HG03439 (cell line): Measurements from ENCODE around the gene SNX17.

Experiments
- ATAC-seq: cut with Tn5 transposase; IDR thresholded peaks from one replicate; pipeline ENCODE4 v1.9.1; 2021; ENCODE audit warnings: mild to moderate bottlenecking, moderate library complexity; ENCODE audit not compliant: unreplicated experiment

The SNX17 gene

GRCh38 chr2:27363933-27364332 lies 6.5 kb upstream of the SNX17 start:
- no peak for ATAC-seq

DNA sequence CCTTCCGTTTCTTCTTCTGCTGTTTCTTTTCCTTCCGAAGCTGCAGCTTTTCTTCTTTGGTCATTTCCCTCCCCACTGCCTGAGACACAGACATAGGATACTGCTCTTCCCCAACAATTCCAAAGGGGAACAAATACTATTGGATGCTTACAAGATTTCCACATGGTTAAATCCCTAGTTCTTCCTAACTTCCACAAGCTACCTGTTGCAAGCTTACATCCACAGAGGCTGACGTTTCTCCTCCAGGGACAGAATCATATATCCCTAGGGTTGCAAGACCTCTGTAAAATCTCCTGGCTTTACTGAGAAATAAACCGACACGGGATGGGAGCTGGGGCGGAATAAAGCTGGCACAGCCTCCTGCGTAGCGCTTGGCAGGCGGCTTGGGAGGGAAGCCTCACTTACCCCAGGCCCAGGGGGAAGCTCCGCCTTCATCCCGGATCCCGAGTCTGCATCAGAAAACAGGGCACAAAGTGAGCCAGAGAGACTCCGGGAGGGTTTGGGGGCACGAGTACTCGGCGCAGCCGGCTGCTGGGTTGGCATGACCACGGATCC lies 868 bp upstream of the SNX17 start:
- ATAC-seq: no peak

- ATAC-seq: peak; percentile 2
These were observed 602 bp downstream of the SNX17 start for GRCh38 chr2:27370816-27371620.

DNA sequence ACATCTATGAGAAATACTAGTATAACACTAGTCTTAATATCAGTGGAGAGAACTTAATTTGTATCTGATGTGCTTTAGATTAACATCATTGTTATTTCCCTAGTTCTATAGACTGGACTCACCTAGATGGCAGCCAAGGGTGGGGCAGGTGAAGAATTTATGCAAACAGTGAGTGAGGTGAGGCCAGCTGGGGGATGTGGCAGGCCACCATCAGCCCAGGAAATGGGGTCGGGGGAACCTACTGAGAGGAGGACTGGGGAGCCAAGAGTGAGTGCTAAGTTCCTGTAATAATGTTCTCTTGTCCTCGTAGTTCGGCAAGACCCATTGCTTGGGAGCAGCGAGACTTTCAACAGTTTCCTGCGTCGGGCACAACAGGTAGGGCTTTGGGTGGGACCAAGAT lies 2.5 kb downstream of the SNX17 start:
- ATAC-seq: no peak

GRCh38 chr2:27373567-27373966 lies 3.2 kb downstream of the SNX17 start:
- no peak for ATAC-seq

DNA sequence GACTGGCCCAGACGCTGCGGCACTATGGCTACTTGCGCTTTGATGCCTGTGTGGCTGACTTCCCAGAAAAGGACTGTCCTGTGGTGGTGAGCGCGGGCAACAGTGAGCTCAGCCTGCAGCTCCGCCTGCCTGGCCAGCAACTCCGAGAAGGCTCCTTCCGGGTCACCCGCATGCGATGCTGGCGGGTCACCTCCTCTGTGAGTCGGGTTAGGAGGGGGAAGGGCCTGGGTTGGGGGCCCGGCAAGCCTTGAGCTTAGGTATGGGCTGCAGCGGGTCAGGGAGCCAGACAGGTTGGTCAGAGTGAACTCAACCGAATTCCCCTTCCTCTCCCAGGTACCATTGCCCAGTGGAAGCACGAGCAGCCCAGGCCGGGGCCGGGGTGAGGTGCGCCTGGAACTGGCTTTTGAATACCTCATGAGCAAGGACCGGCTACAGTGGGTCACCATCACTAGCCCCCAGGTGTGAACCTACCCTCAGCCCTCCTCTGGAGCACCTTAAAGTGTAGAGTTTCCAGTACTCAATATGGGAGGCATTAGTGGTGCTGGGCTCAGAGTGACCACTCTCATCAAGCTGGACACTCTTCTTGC lies 5.2 kb downstream of the SNX17 start:
- no peak for ATAC-seq

GRCh38 chr2:27376151-27376865 lies 5.9 kb downstream of the SNX17 start:
- no peak for ATAC-seq

DNA sequence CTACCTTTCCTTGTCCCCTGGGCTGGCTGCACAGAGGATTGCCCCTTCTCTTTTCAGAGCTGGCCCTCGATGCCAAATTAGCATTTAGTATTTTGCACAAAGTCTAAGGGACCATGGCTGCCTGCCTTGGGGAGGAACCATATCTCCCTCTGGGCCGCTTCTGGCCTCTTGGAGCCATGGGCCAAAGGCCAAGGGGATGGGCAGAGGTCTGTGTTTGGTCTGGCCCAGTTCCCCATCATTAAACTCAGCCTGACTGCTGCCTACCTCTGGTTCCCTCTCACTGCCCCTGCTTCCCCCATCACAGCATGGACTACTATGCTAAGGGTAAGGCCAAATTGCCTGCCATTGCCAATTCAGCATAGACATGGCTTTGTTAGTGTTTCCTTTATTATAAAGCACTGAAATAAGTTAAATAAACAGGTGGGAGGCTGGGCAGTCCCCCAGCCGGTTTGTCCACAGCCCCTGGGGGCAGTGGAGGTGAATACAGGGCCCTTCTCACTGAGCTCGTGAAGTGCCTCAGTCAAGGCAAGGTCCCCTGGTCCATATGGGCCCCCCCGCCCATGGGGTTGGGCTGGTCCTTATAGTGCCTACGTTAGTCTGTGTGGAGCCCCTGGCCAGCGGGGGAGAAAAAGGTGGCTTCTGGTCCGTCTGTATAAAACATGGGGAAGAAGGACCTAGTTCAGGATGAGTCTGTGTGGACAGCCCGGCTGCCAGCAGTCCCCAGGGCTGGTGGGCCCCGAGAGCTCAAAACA lies 6.6 kb downstream of the SNX17 start:
- ATAC-seq: no peak

- no peak for ATAC-seq
These were observed 7.2 kb downstream of the SNX17 start for GRCh38 chr2:27377618-27378095.

GRCh38 chr2:27378096-27378808 lies 7.8 kb downstream of the SNX17 start:
- ATAC-seq: no peak

DNA sequence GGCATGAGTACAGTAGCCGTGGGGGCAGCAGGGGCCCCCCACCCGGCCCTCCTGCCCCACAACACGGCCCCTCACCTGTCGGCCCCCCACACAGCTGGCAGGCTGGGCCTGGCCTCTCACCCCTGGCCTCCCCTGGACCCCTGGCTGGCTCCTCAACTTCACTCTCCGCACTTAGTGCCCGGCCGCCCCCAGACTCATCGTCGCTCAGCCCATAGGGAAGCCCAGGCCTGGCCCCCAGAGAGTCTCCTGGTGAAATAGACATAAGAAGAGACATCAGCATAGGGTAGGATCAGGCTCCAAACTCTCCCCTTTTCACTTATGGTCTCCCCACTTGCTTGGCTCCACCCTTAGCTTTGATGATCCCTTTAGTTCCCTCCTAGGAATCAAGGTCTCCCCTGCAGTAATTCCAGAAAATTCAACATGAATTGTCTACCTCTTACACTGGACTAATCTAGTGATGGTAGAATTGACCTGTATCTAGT lies 8.4 kb downstream of the SNX17 start:
- no peak for ATAC-seq

DNA sequence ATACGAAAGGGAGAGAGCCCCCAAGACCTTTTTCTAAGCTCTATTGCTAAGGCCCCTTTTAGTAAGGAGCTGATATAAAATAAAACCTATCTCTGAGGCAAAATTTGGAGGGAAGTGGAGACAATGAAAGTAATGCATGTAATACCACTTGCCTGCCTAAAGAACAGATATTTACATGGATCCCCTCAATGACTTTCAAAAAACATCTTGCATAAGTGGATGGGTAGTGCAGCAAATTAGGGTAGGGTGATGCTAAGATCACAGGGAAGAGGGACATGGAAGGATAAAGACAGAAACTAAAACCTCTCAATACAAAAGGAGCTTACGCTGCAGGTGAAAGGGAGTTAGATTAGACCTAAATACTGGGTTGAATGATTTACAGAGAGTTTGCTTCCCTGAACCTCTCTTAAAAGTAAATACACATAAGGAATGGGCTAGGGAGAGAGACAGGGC lies 9.0 kb downstream of the SNX17 start:
- ATAC-seq: no peak

DNA sequence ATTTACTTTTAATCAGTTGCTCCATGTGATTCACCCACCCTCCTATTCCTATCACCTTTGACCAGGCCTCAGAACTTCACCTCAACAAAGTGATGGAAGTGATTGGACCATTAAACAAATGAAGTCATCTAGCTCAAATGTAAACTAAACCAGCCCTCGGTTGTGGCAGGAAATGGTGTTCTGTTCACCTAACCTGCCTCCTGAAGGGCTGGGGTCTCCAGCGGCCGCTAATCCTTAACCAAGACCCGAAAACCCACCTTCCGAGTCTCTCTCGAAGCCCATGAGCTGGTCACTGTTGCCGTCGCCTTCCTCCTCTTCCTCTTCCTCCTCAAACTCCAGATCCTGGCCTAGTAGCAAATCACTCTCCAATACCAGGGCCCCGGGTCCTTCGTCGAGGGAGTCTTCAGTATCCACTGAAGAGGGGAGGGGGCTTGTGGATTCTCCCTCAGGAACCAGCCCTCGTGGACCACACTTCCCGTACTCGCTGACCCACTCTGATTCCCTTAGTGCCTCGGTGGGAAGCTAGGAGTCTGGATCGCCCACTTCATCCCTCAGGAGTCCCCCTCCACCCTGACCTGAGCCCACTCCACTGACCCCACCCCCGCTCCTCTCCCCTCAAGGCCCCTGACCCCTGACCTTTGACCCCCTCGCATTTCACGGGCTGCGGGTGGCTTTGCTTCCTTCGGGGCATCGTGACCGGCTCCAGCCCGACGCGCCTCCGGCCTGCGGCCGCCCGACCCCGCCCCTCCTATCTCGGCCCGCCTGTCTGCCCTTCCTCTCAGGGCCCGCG lies 9.6 kb downstream of the SNX17 start:
- peak; percentile 34 for ATAC-seq

DNA sequence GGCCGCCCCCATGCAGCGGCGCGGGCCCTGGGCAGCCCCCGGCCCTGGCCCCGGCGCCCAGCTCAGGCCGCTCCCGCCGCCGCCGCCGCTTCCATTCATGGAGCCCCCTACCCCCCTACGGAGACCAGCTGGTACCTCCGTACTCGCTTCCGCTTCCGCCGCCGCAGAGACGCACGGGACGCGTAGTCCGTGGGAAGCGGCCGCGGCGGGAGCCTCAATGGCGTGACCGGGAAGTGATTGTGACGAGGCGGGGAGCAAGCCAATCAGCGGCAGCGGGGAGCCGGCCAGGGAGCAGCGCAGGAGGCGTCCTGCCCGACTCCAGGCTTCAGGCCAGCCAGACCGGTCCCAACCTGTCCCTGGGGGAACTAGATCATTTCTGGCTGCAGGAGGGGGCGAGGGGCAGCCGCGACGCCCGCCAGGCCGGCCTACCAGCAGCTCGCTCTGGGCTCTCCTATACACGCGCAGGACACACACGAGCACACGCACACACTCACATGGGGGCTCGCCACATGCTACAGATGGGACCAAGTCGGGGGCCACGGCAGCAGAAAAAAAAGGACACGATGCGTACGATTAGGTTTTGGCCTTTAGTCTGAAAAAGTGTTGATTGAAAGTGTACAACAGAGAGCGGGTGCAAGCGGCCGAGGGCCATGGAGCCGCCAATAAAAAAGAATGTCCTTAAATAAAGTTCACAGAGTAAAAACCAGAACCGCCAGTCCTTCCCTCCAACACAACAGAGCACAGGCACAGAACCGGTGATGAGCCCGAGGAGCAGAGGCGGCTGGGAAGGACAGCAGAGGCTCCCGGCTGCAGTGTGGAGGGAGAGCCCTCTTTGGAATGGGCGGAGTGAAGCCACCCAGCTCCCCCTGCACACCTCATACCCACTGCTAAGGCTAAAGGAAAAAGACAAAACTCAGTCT lies 10.5 kb downstream of the SNX17 start, which contains the start of gene ZNF513:
Gene ZNF513 (minus strand): TSS at position 109 of the 920 bp plus-strand sequence. CDS start 208 bp downstream, outside the sequence.
- ATAC-seq: peak; percentile 72

DNA sequence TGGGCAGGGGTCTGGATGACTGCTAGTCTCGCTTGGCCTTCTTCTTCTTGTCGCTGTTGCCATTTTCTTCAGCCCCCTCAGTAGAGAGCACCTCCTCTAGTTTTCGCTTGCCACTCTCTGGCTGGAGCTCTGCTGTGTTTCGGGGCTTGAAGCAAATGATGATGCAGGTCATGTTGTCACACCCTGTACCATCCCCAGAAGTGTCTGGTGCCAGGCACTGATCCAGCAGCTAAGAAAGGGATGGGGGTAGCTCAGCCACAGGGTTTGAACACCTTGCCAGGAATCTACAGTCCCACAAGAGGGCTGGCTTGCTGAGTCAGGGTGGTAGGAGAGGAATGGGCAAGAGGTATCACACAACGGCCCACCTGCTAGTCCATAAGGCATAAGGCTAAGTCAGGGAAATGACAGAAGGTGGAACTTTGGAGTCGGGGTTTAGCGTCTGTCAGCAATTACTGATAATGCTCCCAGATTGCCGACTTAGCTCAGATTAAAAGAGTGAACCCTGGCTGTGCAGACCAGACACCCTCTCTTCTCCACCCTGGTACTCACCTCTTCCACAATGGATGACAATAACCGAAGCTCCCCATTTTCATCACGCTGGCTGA lies 11.3 kb downstream of the SNX17 start:
- ATAC-seq: no peak

DNA sequence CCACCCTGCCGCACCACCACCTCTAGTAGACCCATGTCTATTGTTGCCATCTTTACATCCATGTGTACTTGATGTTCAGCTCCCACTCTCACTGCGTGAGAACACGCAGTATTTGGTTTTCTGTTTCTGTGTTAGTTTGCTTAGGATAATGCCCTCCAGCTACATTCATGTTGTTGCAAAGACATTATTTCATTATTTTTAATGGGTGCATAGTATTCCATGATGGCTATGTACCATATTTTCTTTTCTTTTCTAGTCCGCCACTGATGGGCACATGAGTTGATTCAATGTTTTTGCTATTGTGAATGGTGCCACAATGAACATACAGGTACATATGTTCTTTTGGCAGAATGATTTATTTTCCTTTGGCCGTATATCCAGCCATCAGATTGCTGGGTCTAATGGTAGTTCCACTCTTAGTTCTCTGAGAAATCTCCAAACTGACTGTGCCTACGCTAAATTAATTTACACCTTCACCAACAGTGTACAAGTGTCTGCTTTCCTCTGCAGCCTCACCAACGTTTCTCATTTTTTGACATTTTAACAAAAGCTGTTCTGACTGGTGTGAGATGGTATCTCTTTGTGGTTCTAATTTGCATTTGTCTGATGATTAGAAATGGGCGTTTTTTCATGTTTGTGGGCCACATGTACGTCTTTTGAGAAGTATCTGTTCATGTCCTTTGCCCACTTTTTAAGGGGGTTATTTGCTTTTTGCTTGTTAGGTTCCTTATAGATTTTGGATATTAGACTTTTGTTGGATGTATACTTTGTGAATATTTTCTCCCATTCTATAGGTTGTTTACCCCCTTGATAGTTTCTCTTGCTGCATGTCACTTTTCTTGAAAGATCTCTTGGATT lies 20.6 kb downstream of the SNX17 start:
- ATAC-seq: no peak

DNA sequence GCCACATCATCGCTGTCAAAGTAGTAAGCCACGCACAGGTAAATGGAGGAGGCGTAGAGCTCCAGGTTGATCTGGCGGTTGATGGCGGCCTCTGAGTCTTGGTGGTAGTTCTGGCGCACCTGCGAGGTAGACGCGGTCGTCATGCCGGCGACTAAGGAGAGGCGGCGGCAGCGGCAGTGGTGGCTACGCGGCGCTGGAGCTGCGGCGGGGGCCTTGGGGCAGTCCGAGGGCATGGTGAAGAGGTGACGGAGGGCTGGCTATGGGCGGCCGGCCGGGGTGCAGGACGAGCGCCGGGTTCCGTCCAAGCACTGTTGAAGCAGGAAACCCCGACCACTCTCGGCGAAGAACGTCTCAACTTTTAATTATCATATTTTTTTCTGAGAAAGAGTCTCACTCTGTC lies 22.8 kb downstream of the SNX17 start:
- ATAC-seq: no peak
